HEK293 (cell line): ENCODE results near the gene PSMA7.

ENCODE experiments used
- CTCF ChIP-seq: fragments of 450-650 bp; formaldehyde crosslinking; IDR thresholded peaks from 2 replicates; pipeline ENCODE4 v1.5.1; 2016; ENCODE audit warnings: missing biosample characterization, missing genetic modification characterization
- GLI4 ChIP-seq: fragments of 450-650 bp; formaldehyde crosslinking; IDR thresholded peaks from 2 replicates; pipeline ENCODE4 v1.5.1; 2016; ENCODE audit warnings: missing biosample characterization, missing genetic modification characterization
- MEIS1 ChIP-seq: sonication (generic); formaldehyde crosslinking; IDR thresholded peaks from 2 replicates; pipeline ENCODE4 v1.8.1; 2022; ENCODE audit warnings: missing genetic modification reagents, mild to moderate bottlenecking, borderline replicate concordance
- YY1 ChIP-seq: fragments of 450-650 bp; formaldehyde crosslinking; IDR thresholded peaks from 2 replicates; pipeline ENCODE4 v1.5.1; 2018; ENCODE audit warnings: missing biosample characterization, missing genetic modification characterization
- ZBTB1 ChIP-seq: fragments of 450-650 bp; formaldehyde crosslinking; IDR thresholded peaks from 2 replicates; pipeline ENCODE4 v1.5.1; 2016; ENCODE audit warnings: missing biosample characterization, missing genetic modification characterization
- ZNF174 ChIP-seq: fragments of 450-650 bp; formaldehyde crosslinking; IDR thresholded peaks from 2 replicates; pipeline ENCODE4 v1.5.0; 2017; ENCODE audit warnings: missing biosample characterization, mild to moderate bottlenecking, missing genetic modification characterization
- ZNF335 ChIP-seq: fragments of 450-650 bp; formaldehyde crosslinking; conservative IDR thresholded peaks from 2 replicates; pipeline ENCODE4 v1.5.1; 2016; ENCODE audit warnings: missing biosample characterization, missing genetic modification characterization
- ZNF488 ChIP-seq: fragments of 450-650 bp; formaldehyde crosslinking; IDR thresholded peaks from 2 replicates; pipeline ENCODE4 v1.5.1; 2016; ENCODE audit warnings: missing biosample characterization, missing genetic modification characterization
- ZNF792 ChIP-seq: fragments of 450-650 bp; formaldehyde crosslinking; IDR thresholded peaks from 2 replicates; pipeline ENCODE4 v1.5.1; 2016; ENCODE audit warnings: missing biosample characterization, missing genetic modification characterization
- ZXDB ChIP-seq: fragments of 450-650 bp; formaldehyde crosslinking; IDR thresholded peaks from 2 replicates; pipeline ENCODE4 v1.5.1; 2016; ENCODE audit warnings: missing biosample characterization, missing genetic modification characterization
- TF ChIP-seq, protein P1 (sequence below): fragments of 450-650 bp; formaldehyde crosslinking; IDR thresholded peaks from 2 replicates; pipeline ENCODE4 v1.5.1; 2016; ENCODE audit warnings: missing biosample characterization, missing genetic modification characterization, low read depth

- TF ChIP-seq CTCF (tag by site-specific recombination), result no peak
- TF ChIP-seq, protein P1, sequence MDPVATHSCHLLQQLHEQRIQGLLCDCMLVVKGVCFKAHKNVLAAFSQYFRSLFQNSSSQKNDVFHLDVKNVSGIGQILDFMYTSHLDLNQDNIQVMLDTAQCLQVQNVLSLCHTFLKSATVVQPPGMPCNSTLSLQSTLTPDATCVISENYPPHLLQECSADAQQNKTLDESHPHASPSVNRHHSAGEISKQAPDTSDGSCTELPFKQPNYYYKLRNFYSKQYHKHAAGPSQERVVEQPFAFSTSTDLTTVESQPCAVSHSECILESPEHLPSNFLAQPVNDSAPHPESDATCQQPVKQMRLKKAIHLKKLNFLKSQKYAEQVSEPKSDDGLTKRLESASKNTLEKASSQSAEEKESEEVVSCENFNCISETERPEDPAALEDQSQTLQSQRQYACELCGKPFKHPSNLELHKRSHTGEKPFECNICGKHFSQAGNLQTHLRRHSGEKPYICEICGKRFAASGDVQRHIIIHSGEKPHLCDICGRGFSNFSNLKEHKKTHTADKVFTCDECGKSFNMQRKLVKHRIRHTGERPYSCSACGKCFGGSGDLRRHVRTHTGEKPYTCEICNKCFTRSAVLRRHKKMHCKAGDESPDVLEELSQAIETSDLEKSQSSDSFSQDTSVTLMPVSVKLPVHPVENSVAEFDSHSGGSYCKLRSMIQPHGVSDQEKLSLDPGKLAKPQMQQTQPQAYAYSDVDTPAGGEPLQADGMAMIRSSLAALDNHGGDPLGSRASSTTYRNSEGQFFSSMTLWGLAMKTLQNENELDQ (tag by site-specific recombination), result no peak
- TF ChIP-seq GLI4 (tag by site-specific recombination), result no peak
- TF ChIP-seq ZNF335 (tag by site-specific recombination), result no peak
- no peak for TF ChIP-seq MEIS1 (CRISPR knock-in tag)
- TF ChIP-seq YY1 (tag by site-specific recombination), result no peak
- TF ChIP-seq ZNF792 (tag by site-specific recombination), result no peak
- TF ChIP-seq ZBTB1, result no peak
- no peak for TF ChIP-seq ZNF174 (tag by site-specific recombination)
- TF ChIP-seq ZNF488, result no peak
- no peak for TF ChIP-seq ZXDB (tag by site-specific recombination)
Observed at GRCh38 chr20:62111148-62111547, 32.0 kb downstream of the PSMA7 start.
